Loucy (cell line): ENCODE results near the gene HOXD11.

ENCODE experiments used
- EZH2phosphoT487 ChIP-seq: fragments of 200-600 bp; IDR thresholded peaks from 2 replicates; pipeline ENCODE4 v1.6.1; 2018; ENCODE audit warnings: antibody characterized with exemption, mild to moderate bottlenecking, moderate library complexity, borderline replicate concordance
- TF ChIP-seq, protein P1 (sequence below): fragments of 200-600 bp; sonication (generic); conservative IDR thresholded peaks from 2 replicates; pipeline ENCODE4 v1.5.1; 2014; ENCODE audit warnings: mild to moderate bottlenecking, antibody characterized with exemption, low read length

DNA sequence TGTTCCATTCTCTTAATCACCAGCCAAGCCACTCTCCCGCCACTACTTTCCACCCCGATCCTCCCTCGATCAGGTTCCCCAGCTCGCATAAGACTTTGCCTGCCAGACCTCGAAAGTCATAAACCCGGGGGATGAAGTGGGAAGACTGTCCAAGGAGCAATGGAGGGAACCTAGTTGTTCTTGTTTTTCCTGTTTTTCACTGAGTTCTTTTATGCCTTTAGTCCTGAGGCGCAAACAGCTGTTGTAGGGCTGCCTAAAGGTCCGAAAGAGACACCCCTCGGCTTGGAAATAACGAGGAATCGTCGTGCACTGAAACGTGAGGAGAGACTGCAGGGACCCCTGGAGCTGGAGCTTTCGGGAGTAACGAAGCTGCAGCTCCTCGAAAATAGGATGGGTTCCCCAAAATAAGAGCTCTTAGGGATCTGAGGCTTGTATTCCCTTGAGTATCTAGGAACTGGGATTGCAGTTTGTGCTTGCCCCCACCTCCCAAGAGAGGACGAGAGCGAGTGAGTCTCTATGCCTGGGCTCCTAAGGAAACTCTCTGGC, 9.2 kb upstream of the HOXD11 start:
- TF ChIP-seq, protein P1, sequence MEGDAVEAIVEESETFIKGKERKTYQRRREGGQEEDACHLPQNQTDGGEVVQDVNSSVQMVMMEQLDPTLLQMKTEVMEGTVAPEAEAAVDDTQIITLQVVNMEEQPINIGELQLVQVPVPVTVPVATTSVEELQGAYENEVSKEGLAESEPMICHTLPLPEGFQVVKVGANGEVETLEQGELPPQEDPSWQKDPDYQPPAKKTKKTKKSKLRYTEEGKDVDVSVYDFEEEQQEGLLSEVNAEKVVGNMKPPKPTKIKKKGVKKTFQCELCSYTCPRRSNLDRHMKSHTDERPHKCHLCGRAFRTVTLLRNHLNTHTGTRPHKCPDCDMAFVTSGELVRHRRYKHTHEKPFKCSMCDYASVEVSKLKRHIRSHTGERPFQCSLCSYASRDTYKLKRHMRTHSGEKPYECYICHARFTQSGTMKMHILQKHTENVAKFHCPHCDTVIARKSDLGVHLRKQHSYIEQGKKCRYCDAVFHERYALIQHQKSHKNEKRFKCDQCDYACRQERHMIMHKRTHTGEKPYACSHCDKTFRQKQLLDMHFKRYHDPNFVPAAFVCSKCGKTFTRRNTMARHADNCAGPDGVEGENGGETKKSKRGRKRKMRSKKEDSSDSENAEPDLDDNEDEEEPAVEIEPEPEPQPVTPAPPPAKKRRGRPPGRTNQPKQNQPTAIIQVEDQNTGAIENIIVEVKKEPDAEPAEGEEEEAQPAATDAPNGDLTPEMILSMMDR: no peak
- no peak for TF ChIP-seq EZH2phosphoT487
